ENCODE results near the gene ZPBP. TPM values are rescaled to one million over a fixed set of nuclear protein-coding genes. Genes with fewer than 3 reads are reported as not detected.

The ZPBP gene
- polyA plus RNA-seq, 1 experiment, result not detected

DNA sequence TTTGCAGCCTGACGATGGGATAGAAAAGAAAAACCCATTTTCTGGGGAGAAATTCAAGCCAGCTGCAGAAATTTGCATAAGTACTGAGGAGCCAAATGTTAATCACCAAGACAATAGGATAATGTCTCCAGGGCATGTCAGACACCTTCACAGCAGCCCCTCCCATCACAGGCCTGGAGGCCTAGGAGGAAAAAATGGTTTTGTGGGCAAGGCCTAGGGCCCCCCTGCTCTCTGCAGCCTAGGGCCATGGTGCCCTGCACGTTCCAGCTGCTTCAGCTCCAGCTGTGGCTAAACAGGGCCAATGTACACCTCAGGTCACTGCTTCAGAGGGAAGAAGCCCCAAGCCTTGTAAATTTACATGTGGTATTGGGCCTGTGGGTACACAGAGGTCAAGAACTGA lies 161.4 kb downstream of the ZPBP start:
- H3K27me3 ChIP-seq (ENCODE audit: control insufficient read depth, insufficient read depth, low read length), result no peaks in the 10 kb centered on the region
- TF ChIP-seq, protein P1, sequence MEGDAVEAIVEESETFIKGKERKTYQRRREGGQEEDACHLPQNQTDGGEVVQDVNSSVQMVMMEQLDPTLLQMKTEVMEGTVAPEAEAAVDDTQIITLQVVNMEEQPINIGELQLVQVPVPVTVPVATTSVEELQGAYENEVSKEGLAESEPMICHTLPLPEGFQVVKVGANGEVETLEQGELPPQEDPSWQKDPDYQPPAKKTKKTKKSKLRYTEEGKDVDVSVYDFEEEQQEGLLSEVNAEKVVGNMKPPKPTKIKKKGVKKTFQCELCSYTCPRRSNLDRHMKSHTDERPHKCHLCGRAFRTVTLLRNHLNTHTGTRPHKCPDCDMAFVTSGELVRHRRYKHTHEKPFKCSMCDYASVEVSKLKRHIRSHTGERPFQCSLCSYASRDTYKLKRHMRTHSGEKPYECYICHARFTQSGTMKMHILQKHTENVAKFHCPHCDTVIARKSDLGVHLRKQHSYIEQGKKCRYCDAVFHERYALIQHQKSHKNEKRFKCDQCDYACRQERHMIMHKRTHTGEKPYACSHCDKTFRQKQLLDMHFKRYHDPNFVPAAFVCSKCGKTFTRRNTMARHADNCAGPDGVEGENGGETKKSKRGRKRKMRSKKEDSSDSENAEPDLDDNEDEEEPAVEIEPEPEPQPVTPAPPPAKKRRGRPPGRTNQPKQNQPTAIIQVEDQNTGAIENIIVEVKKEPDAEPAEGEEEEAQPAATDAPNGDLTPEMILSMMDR (IDR thresholded peaks at IDR 0.05; ENCODE audit: insufficient read depth, low read depth, low read length), result no peak
- H3K36me3 ChIP-seq (ENCODE audit: control insufficient read depth, insufficient read depth, low read length), result no peaks in the 10 kb centered on the region
- ChIA-PET CTCF (no interaction called here), POLR2A (no interaction called here)
- H3K4me3 ChIP-seq (ENCODE audit: low read depth, low read length), result no peak overlapping the region
- no peak for DNase-seq (ENCODE audit: low read depth)

DNA sequence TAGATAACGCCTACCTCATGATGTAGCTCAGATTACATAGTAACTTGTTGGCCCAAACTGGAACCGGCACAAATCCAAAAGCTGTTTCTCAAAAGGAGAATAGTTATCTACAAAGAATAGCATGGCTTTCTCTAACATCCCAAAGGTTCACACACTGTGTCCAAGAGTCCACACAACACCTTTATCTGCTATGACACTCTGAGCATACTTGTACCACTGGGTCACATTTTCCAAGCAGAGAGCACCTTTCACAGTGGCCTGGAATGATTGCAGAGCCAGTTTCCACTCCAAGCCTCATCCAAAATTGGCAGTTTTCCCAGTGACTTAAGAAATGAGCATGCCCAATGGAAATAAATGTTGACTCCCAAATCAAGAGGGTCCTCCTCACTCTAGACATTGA lies 164.3 kb downstream of the ZPBP start:
- TF ChIP-seq, protein P1 (IDR thresholded peaks at IDR 0.05; ENCODE audit: insufficient read depth, low read depth, low read length), result no peak
- Histone ChIP-seq H3K4me3 (ENCODE audit: low read depth, low read length) (no peak overlapping the region), H3K27me3 (ENCODE audit: control insufficient read depth, insufficient read depth, low read length) (no peaks in the 10 kb centered on the region), H3K36me3 (ENCODE audit: control insufficient read depth, insufficient read depth, low read length) (no peaks in the 10 kb centered on the region)
- ChIA-PET CTCF (no interaction called here), POLR2A (no interaction called here)
- no peak for DNase-seq (ENCODE audit: low read depth)

DNA sequence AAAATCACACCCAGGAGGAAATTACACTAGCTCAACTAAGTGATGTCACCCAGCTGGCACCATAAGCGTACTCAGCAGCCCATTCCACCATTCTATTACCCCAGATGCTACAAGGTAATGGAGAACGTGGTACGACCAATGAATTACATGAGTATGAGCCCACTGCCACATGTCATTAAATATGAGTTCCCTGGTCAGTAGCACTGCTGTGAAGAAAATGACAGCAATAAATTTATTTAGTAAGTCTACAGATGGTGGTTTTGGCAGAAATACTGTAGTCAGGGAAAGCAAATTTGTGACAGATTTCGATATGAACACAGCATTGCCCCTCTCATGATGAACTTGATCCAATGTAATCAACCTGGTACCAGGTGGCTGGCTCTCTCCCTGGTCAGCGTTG lies 165.4 kb downstream of the ZPBP start:
- no peaks in the 10 kb centered on the region for H3K27me3 ChIP-seq (ENCODE audit: control insufficient read depth, insufficient read depth, low read length)
- no peak for DNase-seq (ENCODE audit: low read depth)
- POLR2A ChIA-PET, result no interaction called here
- TF ChIP-seq, protein P1 (IDR thresholded peaks at IDR 0.05; ENCODE audit: insufficient read depth, low read depth, low read length), result no peak
- H3K4me3 ChIP-seq (ENCODE audit: low read depth, low read length), result no peak overlapping the region
- CTCF ChIA-PET, result no interaction called here
- H3K36me3 ChIP-seq (ENCODE audit: control insufficient read depth, insufficient read depth, low read length), result no peaks in the 10 kb centered on the region

DNA sequence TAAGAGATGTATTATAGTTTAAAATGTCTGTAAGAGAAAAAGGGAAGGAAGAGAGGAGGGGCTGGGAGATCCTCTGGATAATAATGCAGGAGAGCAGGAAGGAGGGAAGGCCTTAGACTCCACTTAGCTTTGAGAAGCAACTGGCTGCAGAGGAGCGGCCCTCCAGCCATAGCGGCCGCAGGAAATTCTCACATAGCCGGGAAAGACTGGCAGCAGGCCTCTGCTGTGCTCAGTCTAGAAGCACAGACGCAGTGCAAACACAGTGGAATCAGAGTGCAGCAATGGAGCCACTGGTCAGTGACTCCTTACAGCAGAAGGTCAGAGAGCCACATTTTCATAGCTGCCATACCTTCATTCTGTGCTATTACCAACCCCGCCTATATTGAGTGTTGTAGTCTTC lies 166.3 kb downstream of the ZPBP start:
- H3K27me3 ChIP-seq (ENCODE audit: control insufficient read depth, insufficient read depth, low read length), result no peaks in the 10 kb centered on the region
- CTCF ChIA-PET, result no interaction called here
- TF ChIP-seq, protein P1 (IDR thresholded peaks at IDR 0.05; ENCODE audit: insufficient read depth, low read depth, low read length), result no peak
- DNase-seq (ENCODE audit: low read depth), result no peak
- POLR2A ChIA-PET, result no interaction called here
- H3K4me3 ChIP-seq (ENCODE audit: low read depth, low read length), result no peak overlapping the region
- no peaks in the 10 kb centered on the region for H3K36me3 ChIP-seq (ENCODE audit: control insufficient read depth, insufficient read depth, low read length)

GRCh38 chr7:49911909-49912308 lies 181.1 kb downstream of the ZPBP start:
- ChIA-PET POLR2A (no interaction called here), CTCF (no interaction called here)
- Histone ChIP-seq H3K4me3 (ENCODE audit: low read depth, low read length) (no peak overlapping the region), H3K36me3 (ENCODE audit: control insufficient read depth, insufficient read depth, low read length) (no peaks in the 10 kb centered on the region), H3K27me3 (ENCODE audit: control insufficient read depth, insufficient read depth, low read length) (no peaks in the 10 kb centered on the region)
- DNase-seq (ENCODE audit: low read depth), result no peak
- TF ChIP-seq, protein P1 (IDR thresholded peaks at IDR 0.05; ENCODE audit: insufficient read depth, low read depth, low read length), result no peak

Measured in BJ (cell line).